Transverse colon (tissue), 4 donors: ENCODE data around the gene MC4R.

ENCODE experiments used
- CTCF ChIP-seq, 5 experiments: fragments of 200-600 bp in 3 of 5; fragments of 450-650 bp in 2 of 5; sonication (generic) in 3 of 5; IDR thresholded peaks; 1 replicate in 2 of 5; 2 replicates in 3 of 5; pipeline ENCODE4 v1.5.1; 2016 to 2017; ENCODE audit warnings: antibody characterized with exemption in 5 of 5, inconsistent platforms in 3 of 5, mild to moderate bottlenecking in 2 of 5, moderate library complexity in 1 of 5
- EP300 ChIP-seq: sonication (generic); formaldehyde crosslinking; IDR thresholded peaks from one replicate; pipeline ENCODE4 v1.6.1; 2017; ENCODE audit warnings: antibody characterized with exemption, low read depth
- POLR2A ChIP-seq: fragments of 450-650 bp; IDR thresholded peaks from one replicate; pipeline ENCODE4 v1.6.1; 2016; ENCODE audit warnings: antibody characterized with exemption, mild to moderate bottlenecking, moderate library complexity
- POLR2AphosphoS5 ChIP-seq, 3 donors: sonication (generic); formaldehyde crosslinking; IDR thresholded peaks; one replicate each; pipeline ENCODE4 v1.6.1; 2016; ENCODE audit warnings: antibody characterized with exemption in 3 of 3

- no peak for TF ChIP-seq POLR2AphosphoS5 (IDR thresholded peaks at IDR 0.05)
- TF ChIP-seq EP300, result no peak
- TF ChIP-seq CTCF (IDR thresholded peaks at IDR 0.05), result no peak
- TF ChIP-seq POLR2A, result no peak
Observed at GRCh38 chr18:60339018-60339417, 33.6 kb downstream of the MC4R start.
